ENCODE data around the gene CAMK1D.

DNA sequence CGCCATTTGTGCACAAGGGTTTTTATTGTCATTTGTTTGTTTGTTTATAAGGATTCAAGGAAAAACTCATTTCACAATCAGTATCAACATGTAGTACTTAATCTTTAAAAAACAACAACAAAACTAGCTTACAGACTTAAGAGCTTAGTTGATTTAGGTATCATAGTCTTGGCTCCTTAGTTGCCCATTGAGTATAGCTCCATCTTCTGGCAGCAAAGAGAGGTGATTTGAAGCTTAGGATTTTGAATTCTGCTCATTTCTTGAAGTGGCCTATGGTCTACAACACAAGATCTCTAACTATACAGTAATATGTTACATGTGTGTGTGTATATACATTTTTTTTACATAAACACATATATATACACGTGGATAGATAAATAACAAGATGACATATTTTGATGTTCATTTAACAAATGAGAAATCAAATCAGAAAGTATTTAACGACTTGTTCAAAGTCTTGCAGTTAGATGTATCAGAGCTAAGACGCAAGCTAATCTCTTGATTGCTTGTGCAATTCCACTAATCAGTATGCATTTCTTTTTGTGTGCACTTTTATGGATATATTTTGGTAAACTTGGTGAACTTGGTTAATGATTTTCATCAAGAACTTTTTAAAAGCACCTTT is 307.3 kb downstream of the CAMK1D start:
- TF ChIP-seq REST (IDR thresholded peaks at IDR 0.05; ENCODE audit: low read depth, low read length) = no peak
- TF ChIP-seq RCOR1 (conservative IDR thresholded peaks at IDR 0.05; ENCODE audit: low read depth, low read length) = no peak
- no peak for TF ChIP-seq TARDBP (IDR thresholded peaks at IDR 0.05; ENCODE audit: borderline replicate concordance)
- TF ChIP-seq POLR2A (IDR thresholded peaks at IDR 0.05; ENCODE audit: low read depth, low read length) = no peak
- peak; percentile 65 to 76 (median 66) for TF ChIP-seq CTCF (IDR thresholded peaks at IDR 0.05 in 2 of 3, conservative IDR thresholded peaks at IDR 0.05 in 1 of 3; ENCODE audit: control insufficient read depth in 2 of 3, extremely low read depth in 1 of 3, insufficient read depth in 1 of 3, low read depth in 3 of 3, low read length in 3 of 3)
- no peak for TF ChIP-seq RBBP5 (conservative IDR thresholded peaks at IDR 0.05)
- TF ChIP-seq FOXM1 (IDR thresholded peaks at IDR 0.05; ENCODE audit: low read depth, low read length) = no peak
- TF ChIP-seq CBFB (IDR thresholded peaks at IDR 0.05; ENCODE audit: low read depth) = no peak
- no peak for TF ChIP-seq EED (IDR thresholded peaks at IDR 0.05; ENCODE audit: low read depth)
- TF ChIP-seq, protein P1, sequence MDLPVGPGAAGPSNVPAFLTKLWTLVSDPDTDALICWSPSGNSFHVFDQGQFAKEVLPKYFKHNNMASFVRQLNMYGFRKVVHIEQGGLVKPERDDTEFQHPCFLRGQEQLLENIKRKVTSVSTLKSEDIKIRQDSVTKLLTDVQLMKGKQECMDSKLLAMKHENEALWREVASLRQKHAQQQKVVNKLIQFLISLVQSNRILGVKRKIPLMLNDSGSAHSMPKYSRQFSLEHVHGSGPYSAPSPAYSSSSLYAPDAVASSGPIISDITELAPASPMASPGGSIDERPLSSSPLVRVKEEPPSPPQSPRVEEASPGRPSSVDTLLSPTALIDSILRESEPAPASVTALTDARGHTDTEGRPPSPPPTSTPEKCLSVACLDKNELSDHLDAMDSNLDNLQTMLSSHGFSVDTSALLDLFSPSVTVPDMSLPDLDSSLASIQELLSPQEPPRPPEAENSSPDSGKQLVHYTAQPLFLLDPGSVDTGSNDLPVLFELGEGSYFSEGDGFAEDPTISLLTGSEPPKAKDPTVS (IDR thresholded peaks at IDR 0.05; ENCODE audit: low read depth, low read length) = no peak
- TF ChIP-seq SIN3A (IDR thresholded peaks at IDR 0.05; ENCODE audit: low read depth, low read length) = no peak
- peak; percentile 85 for TF ChIP-seq RAD21 (IDR thresholded peaks at IDR 0.05; ENCODE audit: insufficient read depth, low read depth, low read length)
- no peak for TF ChIP-seq NRF1 (conservative IDR thresholded peaks at IDR 0.05; ENCODE audit: low read depth, low read length)

All from GM12878 (cell line).